ENCODE measurements around the gene UBE2V1.
"Not testable (repeated sequence)": the region's sequence is repeated elsewhere in the genome, so short reads cannot be mapped to it uniquely, and the experiment has no call there.

UBE2V1 gene

GRCh38 chr20:50136822-50137599, 24.1 kb upstream of the UBE2V1 start:
- no peak for DNase-seq

- not testable (repeated sequence) for DNase-seq
Measured at GRCh38 chr20:50135157-50135556, 22.2 kb upstream of the UBE2V1 start.

GRCh38 chr20:50133474-50134217, 20.7 kb upstream of the UBE2V1 start:
- no peak for DNase-seq

- DNase-seq, result no peak
Measured at GRCh38 chr20:50133041-50133440, 20.1 kb upstream of the UBE2V1 start.

- DNase-seq, result no peak
Measured at GRCh38 chr20:50130995-50131394, 18.0 kb upstream of the UBE2V1 start.

- no peak for DNase-seq
Measured at GRCh38 chr20:50130356-50130723, 17.4 kb upstream of the UBE2V1 start.

GRCh38 chr20:50129662-50130355, 16.9 kb upstream of the UBE2V1 start:
- no peak for DNase-seq

- DNase-seq, result no peak
Measured at GRCh38 chr20:50128520-50128905, 15.6 kb upstream of the UBE2V1 start.

- DNase-seq, result no peak
Measured at GRCh38 chr20:50127587-50128519, 14.9 kb upstream of the UBE2V1 start.

- no peak for DNase-seq
Measured at GRCh38 chr20:50126662-50127061, 13.7 kb upstream of the UBE2V1 start.

- DNase-seq, result no peak
Measured at GRCh38 chr20:50125279-50125678, 12.3 kb upstream of the UBE2V1 start.

- DNase-seq, result no peak
Measured at GRCh38 chr20:50124496-50124895, 11.5 kb upstream of the UBE2V1 start.

GRCh38 chr20:50123418-50123817, 10.5 kb upstream of the UBE2V1 start:
- DNase-seq, result no peak

GRCh38 chr20:50122763-50123162, 9.8 kb upstream of the UBE2V1 start:
- no peak for DNase-seq

GRCh38 chr20:50121858-50122271, 8.9 kb upstream of the UBE2V1 start:
- DNase-seq, result no peak

- peak; percentile 67 for DNase-seq
Measured at GRCh38 chr20:50120935-50121693, 8.2 kb upstream of the UBE2V1 start.

GRCh38 chr20:50118203-50118602, 5.3 kb upstream of the UBE2V1 start:
- DNase-seq, result no peak

GRCh38 chr20:50116368-50116999, 3.5 kb upstream of the UBE2V1 start:
- no peak for DNase-seq

GRCh38 chr20:50115591-50116367, 2.8 kb upstream of the UBE2V1 start:
- DNase-seq, result peak; percentile 94

- DNase-seq, result no peak
Measured at GRCh38 chr20:50115041-50115512, 2.1 kb upstream of the UBE2V1 start.

Data from SHP77 treated with DMSO at 0.1 percent for 48 hours (cell line).